ENCODE results near the gene DES. TPM values are rescaled to one million over a fixed set of nuclear protein-coding genes. Genes with fewer than 3 reads are reported as not detected.

Gene DES
- total RNA-seq, 1 experiment from 2014 or later, result not detected

- CTCF ChIA-PET, result interaction anchor here (1.4 kb wide), 1 partner anchor 59 kb away, joined by 5 read pairs; no protein-coding TSS in a partner anchor
- H3K36me3 Mint-ChIP-seq (ENCODE audit: insufficient read depth, unreplicated experiment), result no peaks in the 10 kb centered on the region
- TF ChIP-seq, protein P1, sequence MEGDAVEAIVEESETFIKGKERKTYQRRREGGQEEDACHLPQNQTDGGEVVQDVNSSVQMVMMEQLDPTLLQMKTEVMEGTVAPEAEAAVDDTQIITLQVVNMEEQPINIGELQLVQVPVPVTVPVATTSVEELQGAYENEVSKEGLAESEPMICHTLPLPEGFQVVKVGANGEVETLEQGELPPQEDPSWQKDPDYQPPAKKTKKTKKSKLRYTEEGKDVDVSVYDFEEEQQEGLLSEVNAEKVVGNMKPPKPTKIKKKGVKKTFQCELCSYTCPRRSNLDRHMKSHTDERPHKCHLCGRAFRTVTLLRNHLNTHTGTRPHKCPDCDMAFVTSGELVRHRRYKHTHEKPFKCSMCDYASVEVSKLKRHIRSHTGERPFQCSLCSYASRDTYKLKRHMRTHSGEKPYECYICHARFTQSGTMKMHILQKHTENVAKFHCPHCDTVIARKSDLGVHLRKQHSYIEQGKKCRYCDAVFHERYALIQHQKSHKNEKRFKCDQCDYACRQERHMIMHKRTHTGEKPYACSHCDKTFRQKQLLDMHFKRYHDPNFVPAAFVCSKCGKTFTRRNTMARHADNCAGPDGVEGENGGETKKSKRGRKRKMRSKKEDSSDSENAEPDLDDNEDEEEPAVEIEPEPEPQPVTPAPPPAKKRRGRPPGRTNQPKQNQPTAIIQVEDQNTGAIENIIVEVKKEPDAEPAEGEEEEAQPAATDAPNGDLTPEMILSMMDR (IDR thresholded peaks at IDR 0.05; ENCODE audit: unreplicated experiment), result no peak
- no peak overlapping the region for H3K4me3 Mint-ChIP-seq (ENCODE audit: low read depth, unreplicated experiment)
- H3K4me1 Mint-ChIP-seq (ENCODE audit: low read depth, unreplicated experiment), result peaks cover 13% of the 10 kb centered on the region
- intact Hi-C loops (cut with micrococcal nuclease; ENCODE audit: unreplicated experiment), result no loop called here
- H3K9me3 Mint-ChIP-seq (ENCODE audit: low read depth, unreplicated experiment), result no peaks in the 10 kb centered on the region
- DNase-seq, result no peak
- no TSS peak for BruUV-seq (replicated peaks)
- no peaks in the 10 kb centered on the region for H3K27me3 Mint-ChIP-seq (ENCODE audit: unreplicated experiment)
- no peak overlapping the region for H3K27ac Mint-ChIP-seq (ENCODE audit: unreplicated experiment)
Measured at GRCh38 chr2:219470429-219470828, 52.3 kb downstream of the DES start.

DNA sequence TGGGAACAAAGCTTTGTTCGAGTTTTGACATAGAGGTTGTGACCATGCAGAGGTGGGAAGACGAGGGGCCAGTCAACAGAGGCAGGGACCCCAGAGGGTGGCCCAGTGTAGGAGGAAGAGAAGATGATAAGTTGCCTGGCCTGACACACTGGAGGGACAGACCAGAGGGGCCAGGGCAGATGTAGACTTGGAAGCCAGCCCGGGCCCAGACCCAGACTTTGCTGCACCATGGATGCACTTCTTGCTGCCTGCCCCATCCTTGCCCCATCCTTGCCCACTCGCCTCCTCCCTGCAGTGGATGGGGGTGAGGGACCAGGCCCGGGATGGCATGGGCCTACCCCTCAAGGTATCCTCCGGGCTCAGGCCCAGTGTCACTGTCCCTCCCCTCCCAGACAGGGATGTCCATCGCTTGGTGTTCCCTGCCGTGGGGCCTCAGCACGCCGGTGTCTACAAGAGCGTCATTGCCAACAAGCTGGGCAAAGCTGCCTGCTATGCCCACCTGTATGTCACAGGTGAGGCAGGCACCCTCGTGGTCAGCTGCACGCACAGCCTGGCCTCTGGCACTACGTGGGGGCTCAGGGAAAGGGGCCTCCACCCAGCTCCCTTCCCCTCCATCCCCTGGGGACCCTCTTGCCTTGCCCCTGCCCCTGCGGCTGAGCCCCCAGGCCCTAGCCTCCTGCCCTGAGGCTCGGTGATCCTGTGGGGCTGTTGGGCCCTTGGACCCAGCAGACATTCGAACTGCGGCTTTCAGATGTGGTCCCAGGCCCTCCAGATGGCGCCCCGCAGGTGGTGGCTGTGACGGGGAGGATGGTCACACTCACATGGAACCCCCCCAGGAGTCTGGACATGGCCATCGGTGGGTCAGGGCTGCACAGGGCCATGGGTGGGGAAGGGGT is 53.5 kb downstream of the DES start:
- BruUV-seq (replicated peaks), result no TSS peak
- TF ChIP-seq, protein P1 (IDR thresholded peaks at IDR 0.05; ENCODE audit: unreplicated experiment), result no peak
- no peak for DNase-seq
- no peaks in the 10 kb centered on the region for H3K36me3 Mint-ChIP-seq (ENCODE audit: insufficient read depth, unreplicated experiment)
- H3K27ac Mint-ChIP-seq (ENCODE audit: unreplicated experiment), result no peak overlapping the region
- peaks cover 21% of the 10 kb centered on the region for H3K4me1 Mint-ChIP-seq (ENCODE audit: low read depth, unreplicated experiment)
- no peaks in the 10 kb centered on the region for H3K9me3 Mint-ChIP-seq (ENCODE audit: low read depth, unreplicated experiment)
- intact Hi-C loops (cut with micrococcal nuclease; ENCODE audit: unreplicated experiment), result no loop called here
- H3K4me3 Mint-ChIP-seq (ENCODE audit: low read depth, unreplicated experiment), result no peak overlapping the region
- CTCF ChIA-PET, result no interaction called here
- H3K27me3 Mint-ChIP-seq (ENCODE audit: unreplicated experiment), result no peaks in the 10 kb centered on the region

DNA sequence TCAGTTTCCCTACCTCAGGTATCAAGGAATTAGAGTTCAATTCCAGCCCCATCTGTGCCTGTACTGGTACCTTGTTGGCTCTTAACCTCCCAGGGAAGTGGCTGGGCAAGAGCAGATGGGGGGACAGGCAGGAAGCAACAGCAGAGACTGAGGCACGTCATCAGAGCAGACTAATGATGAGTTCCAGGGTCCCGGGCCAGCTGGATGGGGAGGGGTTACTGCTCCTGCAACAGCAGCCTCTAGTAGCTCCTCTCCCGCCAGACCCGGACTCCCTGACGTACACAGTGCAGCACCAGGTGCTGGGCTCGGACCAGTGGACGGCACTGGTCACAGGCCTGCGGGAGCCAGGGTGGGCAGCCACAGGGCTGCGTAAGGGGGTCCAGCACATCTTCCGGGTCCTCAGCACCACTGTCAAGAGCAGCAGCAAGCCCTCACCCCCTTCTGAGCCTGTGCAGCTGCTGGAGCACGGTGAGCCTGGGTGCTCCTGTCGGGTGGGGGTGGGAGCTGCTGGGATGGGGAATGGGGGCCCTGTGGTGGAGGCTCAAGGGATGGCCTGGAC is 54.5 kb downstream of the DES start:
- TF ChIP-seq, protein P1 (IDR thresholded peaks at IDR 0.05; ENCODE audit: unreplicated experiment), result no peak
- Mint-ChIP-seq H3K27me3 (ENCODE audit: unreplicated experiment) (no peaks in the 10 kb centered on the region), H3K27ac (ENCODE audit: unreplicated experiment) (no peak overlapping the region), H3K36me3 (ENCODE audit: insufficient read depth, unreplicated experiment) (no peaks in the 10 kb centered on the region), H3K4me1 (ENCODE audit: low read depth, unreplicated experiment) (peaks cover 11% of the 10 kb centered on the region), H3K9me3 (ENCODE audit: low read depth, unreplicated experiment) (no peaks in the 10 kb centered on the region), H3K4me3 (ENCODE audit: low read depth, unreplicated experiment) (no peak overlapping the region)
- DNase-seq, result no peak
- intact Hi-C loops (cut with micrococcal nuclease; ENCODE audit: unreplicated experiment), result no loop called here
- CTCF ChIA-PET, result no interaction called here
- no TSS peak for BruUV-seq (replicated peaks)

DNA sequence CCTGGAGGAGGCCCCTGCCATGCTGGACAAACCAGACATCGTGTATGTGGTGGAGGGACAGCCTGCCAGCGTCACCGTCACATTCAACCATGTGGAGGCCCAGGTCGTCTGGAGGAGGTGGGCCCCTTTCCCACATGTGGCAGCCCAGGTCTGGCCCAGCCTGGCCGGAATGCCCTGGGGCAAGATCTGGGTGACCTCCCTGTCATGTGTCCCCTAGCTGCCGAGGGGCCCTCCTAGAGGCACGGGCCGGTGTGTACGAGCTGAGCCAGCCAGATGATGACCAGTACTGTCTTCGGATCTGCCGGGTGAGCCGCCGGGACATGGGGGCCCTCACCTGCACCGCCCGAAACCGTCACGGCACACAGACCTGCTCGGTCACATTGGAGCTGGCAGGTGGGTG is 55.3 kb downstream of the DES start:
- Mint-ChIP-seq H3K27me3 (ENCODE audit: unreplicated experiment) (no peaks in the 10 kb centered on the region), H3K9me3 (ENCODE audit: low read depth, unreplicated experiment) (no peaks in the 10 kb centered on the region), H3K4me1 (ENCODE audit: low read depth, unreplicated experiment) (peaks cover 11% of the 10 kb centered on the region), H3K4me3 (ENCODE audit: low read depth, unreplicated experiment) (no peak overlapping the region), H3K36me3 (ENCODE audit: insufficient read depth, unreplicated experiment) (no peaks in the 10 kb centered on the region), H3K27ac (ENCODE audit: unreplicated experiment) (no peak overlapping the region)
- no peak for DNase-seq
- CTCF ChIA-PET, result interaction anchor here (0.6 kb wide), 1 partner anchor 48 kb away, joined by 3 read pairs; no protein-coding TSS in a partner anchor
- BruUV-seq (replicated peaks), result no TSS peak
- intact Hi-C loops (cut with micrococcal nuclease; ENCODE audit: unreplicated experiment), result no loop called here
- TF ChIP-seq, protein P1 (IDR thresholded peaks at IDR 0.05; ENCODE audit: unreplicated experiment), result no peak
